GM21737 (cell line): ENCODE results near the gene UBE2L6.

Experiments used
- ATAC-seq: cut with Tn5 transposase; IDR thresholded peaks from one replicate; pipeline ENCODE4 v1.9.1; 2021; ENCODE audit warnings: mild to moderate bottlenecking, moderate library complexity; ENCODE audit not compliant: unreplicated experiment

The UBE2L6 gene

GRCh38 chr11:57567515-57568329 is at the start of gene UBE2L6:
UBE2L6 (minus strand) TSS chr11:57567672; CDS start chr11:57567611, 61 bp downstream.
- ATAC-seq, result peak; percentile 54

- ATAC-seq, result no peak
Observed at GRCh38 chr11:57616595-57616994, 49.1 kb upstream of the UBE2L6 start.

- no peak for ATAC-seq
Observed at GRCh38 chr11:57615308-57615707, 47.8 kb upstream of the UBE2L6 start.

- no peak for ATAC-seq
Observed at GRCh38 chr11:57614234-57614772, 46.8 kb upstream of the UBE2L6 start.

- ATAC-seq, result no peak
Observed at GRCh38 chr11:57610170-57610569, 42.7 kb upstream of the UBE2L6 start.

GRCh38 chr11:57605028-57605420 is 37.6 kb upstream of the UBE2L6 start:
- no peak for ATAC-seq

- no peak for ATAC-seq
Observed at GRCh38 chr11:57604296-57605027, 37.0 kb upstream of the UBE2L6 start.

- no peak for ATAC-seq
Observed at GRCh38 chr11:57601297-57601696, 33.8 kb upstream of the UBE2L6 start.

- no peak for ATAC-seq
Observed at GRCh38 chr11:57599381-57599780, 31.9 kb upstream of the UBE2L6 start.

GRCh38 chr11:57598831-57599155 is 31.3 kb upstream of the UBE2L6 start:
- no peak for ATAC-seq

GRCh38 chr11:57597916-57598830 is 30.7 kb upstream of the UBE2L6 start:
- ATAC-seq, result no peak

- no peak for ATAC-seq
Observed at GRCh38 chr11:57597461-57597915, 30.0 kb upstream of the UBE2L6 start, which contains the start of gene SERPING1. SERPING1 (plus strand) TSS chr11:57597685; CDS start chr11:57598271, 586 bp downstream.

GRCh38 chr11:57596266-57596885 is 28.9 kb upstream of the UBE2L6 start:
- no peak for ATAC-seq

GRCh38 chr11:57588046-57588710 is 20.7 kb upstream of the UBE2L6 start:
- no peak for ATAC-seq

- no peak for ATAC-seq
Observed at GRCh38 chr11:57586711-57587245, 19.3 kb upstream of the UBE2L6 start.

GRCh38 chr11:57585301-57585700 is 17.8 kb upstream of the UBE2L6 start:
- no peak for ATAC-seq

- ATAC-seq, result no peak
Observed at GRCh38 chr11:57584341-57584740, 16.9 kb upstream of the UBE2L6 start.

GRCh38 chr11:57574061-57574460 is 6.6 kb upstream of the UBE2L6 start:
- ATAC-seq, result no peak

- no peak for ATAC-seq
Observed at GRCh38 chr11:57571606-57572005, 4.1 kb upstream of the UBE2L6 start.
